H9 (cell line): Measurements from ENCODE around the gene OGFR. TPM values are rescaled to one million over a fixed set of nuclear protein-coding genes. Genes with fewer than 3 reads are reported as not detected.

ENCODE experiments used
- DNase-seq: peaks from one replicate; pipeline ENCODE4 v3.0.0-alpha.2; 2017
- H2AFZ ChIP-seq: one replicate; pipeline ENCODE4 v1.6.1; 2013; ENCODE audit warnings: mild to moderate bottlenecking, low read length, control low read depth, moderate library complexity
- H2AK5ac ChIP-seq: 2 replicates; pipeline ENCODE4 v1.6.1; 2013; ENCODE audit warnings: low read length, control low read depth, mixed read lengths; ENCODE audit not compliant: insufficient read length
- H2BK120ac ChIP-seq: one replicate; pipeline ENCODE4 v1.6.1; 2013; ENCODE audit warnings: low read depth, mild to moderate bottlenecking, low read length, control low read depth, inconsistent platforms; ENCODE audit not compliant: poor library complexity, severe bottlenecking
- H2BK12ac ChIP-seq: 2 replicates; pipeline ENCODE4 v1.6.1; 2013; ENCODE audit warnings: low read length, control low read depth, mixed read lengths, low read depth; ENCODE audit not compliant: insufficient read length
- H2BK15ac ChIP-seq: 2 replicates; pipeline ENCODE4 v1.6.1; 2013; ENCODE audit warnings: low read depth, low read length, control low read depth
- H2BK20ac ChIP-seq: one replicate; pipeline ENCODE4 v1.6.1; 2013; ENCODE audit warnings: low read depth, mild to moderate bottlenecking, low read length, control low read depth, inconsistent platforms; ENCODE audit not compliant: poor library complexity, severe bottlenecking
- H2BK5ac ChIP-seq: 2 replicates; pipeline ENCODE4 v1.6.1; 2013; ENCODE audit warnings: low read length, control low read depth, mixed read lengths; ENCODE audit not compliant: insufficient read length
- H3K14ac ChIP-seq: 2 replicates; pipeline ENCODE4 v1.6.1; 2013; ENCODE audit warnings: low read length, control low read depth; ENCODE audit not compliant: insufficient read depth
- H3K18ac ChIP-seq: 2 replicates; pipeline ENCODE4 v1.6.1; 2013; ENCODE audit warnings: low read depth, mild to moderate bottlenecking, mixed read lengths, low read length, control low read depth; ENCODE audit not compliant: insufficient read length
- H3K23ac ChIP-seq: 2 replicates; pipeline ENCODE4 v1.6.1; 2013; ENCODE audit warnings: low read length, control low read depth, mixed read lengths, low read depth; ENCODE audit not compliant: insufficient read length
- H3K23me2 ChIP-seq: 2 replicates; pipeline ENCODE4 v1.6.1; 2013; ENCODE audit warnings: low read depth, mild to moderate bottlenecking, mixed read lengths, low read length, control low read depth; ENCODE audit not compliant: insufficient read length, poor library complexity, severe bottlenecking
- H3K27ac ChIP-seq: 2 replicates; pipeline ENCODE4 v1.5.1; 2013; ENCODE audit warnings: low read length, control low read depth, mixed read lengths, low read depth; ENCODE audit not compliant: insufficient read length
- H3K27me3 ChIP-seq: 2 replicates; pipeline ENCODE4 v1.6.1; 2013; ENCODE audit warnings: low read length, control low read depth, inconsistent platforms; ENCODE audit not compliant: insufficient read depth
- H3K4ac ChIP-seq: 2 replicates; pipeline ENCODE4 v1.6.1; 2013; ENCODE audit warnings: low read depth, mild to moderate bottlenecking, control low read depth, inconsistent platforms, low read length, moderate library complexity
- H3K4me1 ChIP-seq: 2 replicates; pipeline ENCODE4 v1.6.1; 2013; ENCODE audit warnings: low read length, control low read depth, inconsistent platforms; ENCODE audit not compliant: insufficient read depth
- H3K4me2 ChIP-seq: 2 replicates; pipeline ENCODE4 v1.6.1; 2013; ENCODE audit warnings: low read length, control low read depth, mixed read lengths; ENCODE audit not compliant: insufficient read length, insufficient read depth
- H3K56ac ChIP-seq: 2 replicates; pipeline ENCODE4 v1.6.1; 2013; ENCODE audit warnings: low read depth, mild to moderate bottlenecking, mixed read lengths, low read length, control low read depth; ENCODE audit not compliant: insufficient read length
- H3K79me1 ChIP-seq: 2 replicates; pipeline ENCODE4 v1.6.1; 2013; ENCODE audit warnings: low read depth, mild to moderate bottlenecking, moderate library complexity, low read length, control low read depth, inconsistent platforms; ENCODE audit not compliant: insufficient read depth, poor library complexity, severe bottlenecking
- H3K79me2 ChIP-seq: 2 replicates; pipeline ENCODE4 v1.6.1; 2013; ENCODE audit warnings: low read length, control low read depth, inconsistent platforms; ENCODE audit not compliant: insufficient read depth
- H3K9ac ChIP-seq: 2 replicates; pipeline ENCODE4 v1.6.1; 2013; ENCODE audit warnings: low read length, control low read depth, mixed read lengths; ENCODE audit not compliant: insufficient read length; ENCODE audit errors: extremely low read depth
- H3K9me3 ChIP-seq: one replicate; pipeline ENCODE4 v1.6.1; 2013; ENCODE audit warnings: low read depth, low read length, inconsistent platforms; ENCODE audit not compliant: control insufficient read depth
- H3T11ph ChIP-seq: one replicate; pipeline ENCODE4 v1.6.1; 2013; ENCODE audit warnings: mild to moderate bottlenecking, low read length, control low read depth, inconsistent platforms
- H4K20me1 ChIP-seq: one replicate; pipeline ENCODE4 v1.6.1; 2013; ENCODE audit not compliant: control insufficient read depth, insufficient read length, insufficient read depth
- H4K5ac ChIP-seq: 2 replicates; pipeline ENCODE4 v1.6.1; 2013; ENCODE audit warnings: low read depth, mild to moderate bottlenecking, mixed read lengths, low read length, control low read depth; ENCODE audit not compliant: insufficient read length
- H4K8ac ChIP-seq: replicated peaks from 2 replicates; pipeline ENCODE4 v1.6.1; 2013; ENCODE audit warnings: low read length, control low read depth, mixed read lengths, low read depth; ENCODE audit not compliant: insufficient read length
- H4K91ac ChIP-seq: 2 replicates; pipeline ENCODE4 v1.6.1; 2013; ENCODE audit warnings: low read depth, mild to moderate bottlenecking, moderate library complexity, mixed read lengths, low read length, control low read depth; ENCODE audit not compliant: insufficient read length
- H3K27ac Mint-ChIP-seq, 3 experiments: 2 replicates in 2 of 3; 3 replicates in 1 of 3; pipeline ENCODE4 v1.8.0; 2020 to 2021; ENCODE audit warnings: mixed read lengths in 3 of 3, mild to moderate bottlenecking in 1 of 3, moderate library complexity in 1 of 3
- H3K27me3 Mint-ChIP-seq: 2 replicates; pipeline ENCODE4 v1.8.0; 2021; ENCODE audit warnings: low read depth, mild to moderate bottlenecking, moderate library complexity, mixed read lengths
- H3K36me3 Mint-ChIP-seq, 3 experiments: 2 replicates in 2 of 3; 3 replicates in 1 of 3; pipeline ENCODE4 v1.8.0; 2020 to 2021; ENCODE audit warnings: low read depth in 3 of 3, mixed read lengths in 3 of 3; ENCODE audit not compliant: insufficient read depth in 1 of 3
- H3K4me1 Mint-ChIP-seq, 2 experiments: 2 replicates each; pipeline ENCODE4 v1.8.0; 2020; ENCODE audit warnings: mixed read lengths in 2 of 2
- H3K4me3 Mint-ChIP-seq, 2 experiments: 2 replicates in 1 of 2; 3 replicates in 1 of 2; pipeline ENCODE4 v1.8.0; 2020 to 2021; ENCODE audit warnings: mild to moderate bottlenecking in 2 of 2, mixed read lengths in 2 of 2, moderate library complexity in 1 of 2
- H3K9me3 Mint-ChIP-seq, 2 experiments: 2 replicates in 1 of 2; 3 replicates in 1 of 2; pipeline ENCODE4 v1.8.0; 2020; ENCODE audit warnings: mild to moderate bottlenecking in 2 of 2, mixed read lengths in 2 of 2, moderate library complexity in 1 of 2
- WGBS: extraction: QIAGEN DNeasy Blood & Tissue Kit; methylation state at CpG from one replicate; pipeline ENCODE4 v1.1.7; 2013; ENCODE audit warnings: missing lambda C conversion rate, low lambda C conversion rate, mixed read lengths; ENCODE audit not compliant: insufficient read length; ENCODE audit errors: extremely low coverage; 5-methylcytosine and 5-hydroxymethylcytosine counted together
- total RNA-seq: library from RNA; stranded (reverse); gene quantifications from 2 replicates; pipeline ENCODE4 v1.2.1, GENCODE V29; 2021
- TF ChIP-seq, protein P1 (sequence below): fragments of 200-600 bp; sonication (generic); conservative IDR thresholded peaks from 3 replicates; pipeline ENCODE4 v1.8.0; 2021; ENCODE audit warnings: antibody characterized with exemption, mild to moderate bottlenecking

Gene OGFR
- total RNA-seq, 1 experiment from 2014 or later = 33.1 TPM

DNA sequence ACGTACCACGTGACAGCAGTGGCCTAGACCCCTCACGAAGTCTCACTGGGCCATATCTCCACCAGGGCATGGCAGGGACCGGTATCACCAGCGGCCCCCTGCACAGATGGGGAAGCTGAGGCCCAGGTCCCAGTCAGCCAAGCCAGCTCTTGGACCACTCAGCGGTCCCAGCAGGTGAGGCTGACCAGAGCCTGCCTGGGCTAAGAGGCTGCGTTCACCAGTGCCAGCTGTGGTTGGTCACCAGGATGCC, 11.0 kb upstream of the OGFR start:
- no peaks in the 10 kb centered on the region for H3K79me2 ChIP-seq
- Mint-ChIP-seq H3K9me3 (no peaks in the 10 kb centered on the region; a peak in 1 of 5 replicates), H3K36me3 (peaks cover 8 to 12% (median 9%) of the 10 kb centered on the region in 3 experiments), H3K4me1 (peaks cover 13 to 22% of the 10 kb centered on the region in 2 experiments), H3K4me3 (peak overlapping the region; percentile 38 to 65; a peak in 4 of 5 replicates), H3K27me3 (peaks cover 30% of the 10 kb centered on the region), H3K27ac (no peak overlapping the region; a peak in 1 of 7 replicates)
- peak overlapping the region; percentile 20 for H3K4me2 ChIP-seq
- H3K79me1 ChIP-seq = no peaks in the 10 kb centered on the region
- H3K56ac ChIP-seq = no peak overlapping the region
- no peaks in the 10 kb centered on the region for H3K9me3 ChIP-seq
- no peak overlapping the region for H3K14ac ChIP-seq
- H3K23me2 ChIP-seq = peaks cover 4% of the 10 kb centered on the region
- H4K8ac ChIP-seq = no peak overlapping the region
- no peaks in the 10 kb centered on the region for H3K27me3 ChIP-seq
- H3K4me1 ChIP-seq = no peaks in the 10 kb centered on the region
- H2BK12ac ChIP-seq = no peak overlapping the region
- H2BK5ac ChIP-seq = no peak overlapping the region
- H3K18ac ChIP-seq = no peak overlapping the region
- H2AK5ac ChIP-seq = no peak overlapping the region
- DNase-seq = no peak
- H4K20me1 ChIP-seq = no peaks in the 10 kb centered on the region
- TF ChIP-seq, protein P1, sequence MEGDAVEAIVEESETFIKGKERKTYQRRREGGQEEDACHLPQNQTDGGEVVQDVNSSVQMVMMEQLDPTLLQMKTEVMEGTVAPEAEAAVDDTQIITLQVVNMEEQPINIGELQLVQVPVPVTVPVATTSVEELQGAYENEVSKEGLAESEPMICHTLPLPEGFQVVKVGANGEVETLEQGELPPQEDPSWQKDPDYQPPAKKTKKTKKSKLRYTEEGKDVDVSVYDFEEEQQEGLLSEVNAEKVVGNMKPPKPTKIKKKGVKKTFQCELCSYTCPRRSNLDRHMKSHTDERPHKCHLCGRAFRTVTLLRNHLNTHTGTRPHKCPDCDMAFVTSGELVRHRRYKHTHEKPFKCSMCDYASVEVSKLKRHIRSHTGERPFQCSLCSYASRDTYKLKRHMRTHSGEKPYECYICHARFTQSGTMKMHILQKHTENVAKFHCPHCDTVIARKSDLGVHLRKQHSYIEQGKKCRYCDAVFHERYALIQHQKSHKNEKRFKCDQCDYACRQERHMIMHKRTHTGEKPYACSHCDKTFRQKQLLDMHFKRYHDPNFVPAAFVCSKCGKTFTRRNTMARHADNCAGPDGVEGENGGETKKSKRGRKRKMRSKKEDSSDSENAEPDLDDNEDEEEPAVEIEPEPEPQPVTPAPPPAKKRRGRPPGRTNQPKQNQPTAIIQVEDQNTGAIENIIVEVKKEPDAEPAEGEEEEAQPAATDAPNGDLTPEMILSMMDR = no peak
- H4K91ac ChIP-seq = no peak overlapping the region
- H3T11ph ChIP-seq = no peak overlapping the region
- H2AFZ ChIP-seq = no peak overlapping the region
- no peak overlapping the region for H4K5ac ChIP-seq
- H3K27ac ChIP-seq = no peak overlapping the region
- no peak overlapping the region for H3K23ac ChIP-seq
- no peak overlapping the region for H2BK120ac ChIP-seq
- no peak overlapping the region for H3K4ac ChIP-seq
- H2BK15ac ChIP-seq = no peak overlapping the region
- H3K9ac ChIP-seq = no peak overlapping the region
- H2BK20ac ChIP-seq = no peak overlapping the region
- WGBS = no CpG with 5 or more reads among the region's 7 CpGs
